Vagina (tissue), 2 donors: ENCODE results near the gene POU2F2.

Experiments
- POLR2A ChIP-seq, 2 donors: fragments of 450-650 bp; IDR thresholded peaks; one replicate each; pipeline ENCODE4 v1.6.1; 2017; ENCODE audit warnings: antibody characterized with exemption in 2 of 2, mild to moderate bottlenecking in 2 of 2, moderate library complexity in 2 of 2
- POLR2AphosphoS5 ChIP-seq, 2 donors: sonication (generic); formaldehyde crosslinking; IDR thresholded peaks; one replicate each; pipeline ENCODE4 v1.9.0; 2017; ENCODE audit warnings: antibody characterized with exemption in 2 of 2, mild to moderate bottlenecking in 2 of 2, low read depth in 1 of 2; ENCODE audit not compliant: insufficient read depth in 1 of 2
- TF ChIP-seq, protein P1 (sequence below), 3 experiments: fragments of 450-650 bp in 2 of 3; fragments of 200-600 bp in 1 of 3; sonication (generic) in 1 of 3; IDR thresholded peaks; one replicate each; pipeline ENCODE4 v1.5.1; 2017 to 2019; ENCODE audit warnings: antibody characterized with exemption in 3 of 3, mild to moderate bottlenecking in 2 of 3, moderate library complexity in 2 of 3

DNA sequence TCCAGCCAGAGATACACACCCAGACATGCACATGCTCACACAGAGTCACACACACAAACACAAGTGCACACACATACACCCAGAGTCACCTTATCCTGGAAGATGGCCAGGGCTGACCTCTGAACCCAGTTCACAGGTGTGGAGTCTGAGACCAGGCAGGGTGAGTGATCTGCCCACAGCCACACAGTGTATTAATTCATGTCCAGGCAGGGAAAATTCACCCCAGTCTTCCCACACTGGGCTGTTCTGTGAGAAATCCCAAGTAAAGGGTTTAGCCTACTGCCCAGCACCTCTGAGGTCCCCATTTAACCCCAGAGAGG, 2.0 kb downstream of the POU2F2 start:
- TF ChIP-seq, protein P1, sequence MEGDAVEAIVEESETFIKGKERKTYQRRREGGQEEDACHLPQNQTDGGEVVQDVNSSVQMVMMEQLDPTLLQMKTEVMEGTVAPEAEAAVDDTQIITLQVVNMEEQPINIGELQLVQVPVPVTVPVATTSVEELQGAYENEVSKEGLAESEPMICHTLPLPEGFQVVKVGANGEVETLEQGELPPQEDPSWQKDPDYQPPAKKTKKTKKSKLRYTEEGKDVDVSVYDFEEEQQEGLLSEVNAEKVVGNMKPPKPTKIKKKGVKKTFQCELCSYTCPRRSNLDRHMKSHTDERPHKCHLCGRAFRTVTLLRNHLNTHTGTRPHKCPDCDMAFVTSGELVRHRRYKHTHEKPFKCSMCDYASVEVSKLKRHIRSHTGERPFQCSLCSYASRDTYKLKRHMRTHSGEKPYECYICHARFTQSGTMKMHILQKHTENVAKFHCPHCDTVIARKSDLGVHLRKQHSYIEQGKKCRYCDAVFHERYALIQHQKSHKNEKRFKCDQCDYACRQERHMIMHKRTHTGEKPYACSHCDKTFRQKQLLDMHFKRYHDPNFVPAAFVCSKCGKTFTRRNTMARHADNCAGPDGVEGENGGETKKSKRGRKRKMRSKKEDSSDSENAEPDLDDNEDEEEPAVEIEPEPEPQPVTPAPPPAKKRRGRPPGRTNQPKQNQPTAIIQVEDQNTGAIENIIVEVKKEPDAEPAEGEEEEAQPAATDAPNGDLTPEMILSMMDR (IDR thresholded peaks at IDR 0.05) = no peak
- TF ChIP-seq POLR2AphosphoS5 (IDR thresholded peaks at IDR 0.05; ENCODE audit: insufficient read depth in 1 of 2, low read depth in 1 of 2) (no peak), POLR2A (IDR thresholded peaks at IDR 0.05) (no peak)
